Measurements from ENCODE around the gene WNT3A.

The WNT3A gene

GRCh38 chr1:228058949-228059633 lies 52.3 kb downstream of the WNT3A start:
- DNase-seq: no peak

GRCh38 chr1:228059634-228060457 lies 53.0 kb downstream of the WNT3A start:
- DNase-seq: peak; percentile 79 to 80

GRCh38 chr1:228060458-228061190 lies 53.8 kb downstream of the WNT3A start:
- DNase-seq: no peak

GRCh38 chr1:228061411-228062084 lies 54.8 kb downstream of the WNT3A start:
- DNase-seq: no peak

GRCh38 chr1:228062085-228062791 lies 55.4 kb downstream of the WNT3A start:
- DNase-seq: no peak

- DNase-seq: no peak
Observed at GRCh38 chr1:228062812-228063211, 56.0 kb downstream of the WNT3A start.

GRCh38 chr1:228063251-228064191 lies 56.7 kb downstream of the WNT3A start:
- DNase-seq: no peak

GRCh38 chr1:228064296-228064695 lies 57.5 kb downstream of the WNT3A start:
- DNase-seq: no peak

GRCh38 chr1:228064741-228065542 lies 58.1 kb downstream of the WNT3A start:
- no peak for DNase-seq

GRCh38 chr1:228065543-228066347 lies 58.9 kb downstream of the WNT3A start:
- DNase-seq: no peak

GRCh38 chr1:228066416-228066815 lies 59.6 kb downstream of the WNT3A start:
- DNase-seq: no peak

- DNase-seq: no peak
Observed at GRCh38 chr1:228066891-228067654, 60.3 kb downstream of the WNT3A start.

GRCh38 chr1:228068359-228068758 lies 61.6 kb downstream of the WNT3A start:
- DNase-seq: no peak

- no peak for DNase-seq
Observed at GRCh38 chr1:228070173-228070572, 63.4 kb downstream of the WNT3A start.

- no peak for DNase-seq
Observed at GRCh38 chr1:228070851-228071250, 64.1 kb downstream of the WNT3A start.

GRCh38 chr1:228071839-228072657 lies 65.2 kb downstream of the WNT3A start:
- DNase-seq: no peak

- no peak for DNase-seq
Observed at GRCh38 chr1:228072658-228073043, 65.9 kb downstream of the WNT3A start.

All from NCI-H187 (cell line).